Sigmoid colon (tissue), 7 donors: ENCODE data around the gene UBASH3A. TPM values are rescaled to one million over a fixed set of nuclear protein-coding genes. Genes with fewer than 3 reads are reported as not detected.

Experiments
- DNase-seq: peaks from one replicate; pipeline ENCODE4 v3.0.0-alpha.2; 2019
- H3K27ac ChIP-seq, 4 donors: fragments of 200-600 bp; sonication (generic); one replicate each; pipeline ENCODE4 v1.5.1; 2016 to 2019; ENCODE audit warnings: mild to moderate bottlenecking in 1 of 4
- H3K27me3 ChIP-seq, 3 donors: fragments of 200-600 bp; sonication (generic); one replicate each; pipeline ENCODE4 v1.5.1; 2019; ENCODE audit warnings: mild to moderate bottlenecking in 1 of 3
- H3K36me3 ChIP-seq, 4 donors: fragments of 200-600 bp; sonication (generic); one replicate each; pipeline ENCODE4 v1.5.1; 2016 to 2019
- H3K4me1 ChIP-seq, 4 donors: fragments of 200-600 bp; sonication (generic); one replicate each; pipeline ENCODE4 v1.5.1; 2017 to 2019
- H3K4me3 ChIP-seq, 4 donors: fragments of 200-600 bp; sonication (generic); one replicate each; pipeline ENCODE4 v1.5.1; 2017 to 2019; ENCODE audit warnings: mild to moderate bottlenecking in 2 of 4, moderate library complexity in 1 of 4
- H3K9me3 ChIP-seq, 4 donors: fragments of 200-600 bp in 3 of 4; sonication (generic) in 3 of 4; one replicate each; pipeline versions ENCODE4 v1.5.1 to v1.6.1; 2013 to 2019
- EP300 ChIP-seq, 4 donors: sonication (generic); formaldehyde crosslinking; IDR thresholded peaks; one replicate each; pipeline ENCODE4 v1.6.1; 2017; ENCODE audit warnings: antibody characterized with exemption in 4 of 4
- POLR2A ChIP-seq, 2 donors: fragments of 450-650 bp; IDR thresholded peaks; one replicate each; pipeline ENCODE4 v1.6.1; 2016; ENCODE audit warnings: antibody characterized with exemption in 2 of 2, mild to moderate bottlenecking in 2 of 2, moderate library complexity in 2 of 2
- POLR2AphosphoS5 ChIP-seq, 4 donors: sonication (generic); formaldehyde crosslinking; IDR thresholded peaks; one replicate each; pipeline ENCODE4 v1.6.1; 2017; ENCODE audit warnings: antibody characterized with exemption in 4 of 4
- WGBS, 2 donors: extraction: QIAGEN DNeasy Blood & Tissue Kit; methylation state at CpG; one replicate each; pipeline ENCODE4 v1.1.7; 2013; 5-methylcytosine and 5-hydroxymethylcytosine counted together
- intact Hi-C: fragments of 100-400 bp; cut with DNase I; formaldehyde crosslinking; loops from one replicate; pipeline ENCODE4 v1.15.1; 2023
- polyA plus RNA-seq, 3 donors: library from polyadenylated mRNA; stranded (reverse); fragments of 200-250 nt; gene quantifications; one replicate each; pipeline ENCODE4 v1.2.3, GENCODE V29; 2013
- total RNA-seq, 4 donors: library from RNA; depleted of rRNA; stranded (reverse); fragments of >200 nt; gene quantifications; one replicate each; pipeline ENCODE4 v1.1.0, GENCODE V29; 2016
- TF ChIP-seq, protein P1 (sequence below), 4 experiments: fragments of 450-650 bp in 3 of 4; fragments of 200-600 bp in 1 of 4; IDR thresholded peaks; one replicate each; pipeline ENCODE4 v1.5.1; 2016 to 2019; ENCODE audit warnings: antibody characterized with exemption in 4 of 4, mild to moderate bottlenecking in 3 of 4, moderate library complexity in 2 of 4
- donor health status: healthy with polysubstance abuse.
- donor health status: Bipolar disorder and iron deficiency.
- donor health status: healthy.

UBASH3A gene
- total and polyA plus RNA-seq, 7 donors = 3.9 TPM; not detected in 6

DNA sequence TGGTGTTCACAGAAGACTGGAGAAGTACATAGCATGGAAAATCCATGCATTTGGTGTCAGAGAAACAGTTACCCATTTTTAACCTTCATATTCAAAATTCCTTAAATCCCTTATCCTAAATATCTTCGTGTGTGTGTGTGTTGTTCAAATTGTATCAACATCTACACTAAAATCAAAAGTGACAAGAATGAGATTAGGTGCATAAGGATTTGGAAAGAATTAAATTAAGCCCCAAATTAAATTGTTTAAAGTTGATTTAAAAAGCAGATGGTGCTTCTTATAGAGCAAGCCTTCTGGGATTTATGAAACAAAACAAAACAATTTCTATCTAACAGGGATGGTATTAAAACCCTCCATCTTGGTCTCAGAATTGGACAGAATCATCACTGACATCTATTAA, 87.6 kb downstream of the UBASH3A start:
- no peak overlapping the region for H3K4me3 ChIP-seq
- intact Hi-C loops = no loop called here
- H3K9me3 ChIP-seq = no peaks in the 10 kb centered on the region
- TF ChIP-seq POLR2AphosphoS5 (IDR thresholded peaks at IDR 0.05) (no peak), POLR2A (IDR thresholded peaks at IDR 0.05) (no peak), EP300 (IDR thresholded peaks at IDR 0.05) (no peak)
- TF ChIP-seq, protein P1, sequence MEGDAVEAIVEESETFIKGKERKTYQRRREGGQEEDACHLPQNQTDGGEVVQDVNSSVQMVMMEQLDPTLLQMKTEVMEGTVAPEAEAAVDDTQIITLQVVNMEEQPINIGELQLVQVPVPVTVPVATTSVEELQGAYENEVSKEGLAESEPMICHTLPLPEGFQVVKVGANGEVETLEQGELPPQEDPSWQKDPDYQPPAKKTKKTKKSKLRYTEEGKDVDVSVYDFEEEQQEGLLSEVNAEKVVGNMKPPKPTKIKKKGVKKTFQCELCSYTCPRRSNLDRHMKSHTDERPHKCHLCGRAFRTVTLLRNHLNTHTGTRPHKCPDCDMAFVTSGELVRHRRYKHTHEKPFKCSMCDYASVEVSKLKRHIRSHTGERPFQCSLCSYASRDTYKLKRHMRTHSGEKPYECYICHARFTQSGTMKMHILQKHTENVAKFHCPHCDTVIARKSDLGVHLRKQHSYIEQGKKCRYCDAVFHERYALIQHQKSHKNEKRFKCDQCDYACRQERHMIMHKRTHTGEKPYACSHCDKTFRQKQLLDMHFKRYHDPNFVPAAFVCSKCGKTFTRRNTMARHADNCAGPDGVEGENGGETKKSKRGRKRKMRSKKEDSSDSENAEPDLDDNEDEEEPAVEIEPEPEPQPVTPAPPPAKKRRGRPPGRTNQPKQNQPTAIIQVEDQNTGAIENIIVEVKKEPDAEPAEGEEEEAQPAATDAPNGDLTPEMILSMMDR (IDR thresholded peaks at IDR 0.05) = no peak
- DNase-seq = no peak
- H3K27me3 ChIP-seq = peaks cover 0 to 5% (median 0%) of the 10 kb centered on the region in 3 donors
- no peaks in the 10 kb centered on the region for H3K36me3 ChIP-seq
- no peak overlapping the region for H3K27ac ChIP-seq
- 71 to 74% methylated on average over 1 of the region's 1 CpG for WGBS, 2 donors
- H3K4me1 ChIP-seq = peaks cover 0 to 6% (median 5%) of the 10 kb centered on the region in 4 donors

DNA sequence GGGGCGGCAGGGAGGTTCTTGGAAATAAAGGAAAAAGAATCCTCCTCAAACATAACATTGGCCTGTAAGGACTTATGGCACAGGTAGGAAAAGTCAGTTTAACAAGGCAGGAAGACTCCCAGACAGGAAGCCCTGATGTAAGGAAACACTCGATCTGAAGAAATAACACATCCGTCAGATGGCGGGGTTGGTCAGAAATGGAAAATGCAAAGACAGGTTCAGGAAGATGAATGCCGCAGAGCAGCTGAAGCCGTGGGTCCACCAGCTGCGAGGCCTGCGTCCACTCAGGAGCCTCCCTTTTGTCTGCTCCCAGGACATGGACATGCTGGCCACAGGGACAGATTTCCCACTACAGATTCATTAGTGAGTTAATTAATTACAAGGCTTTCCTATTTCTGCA, 88.5 kb downstream of the UBASH3A start:
- H3K9me3 ChIP-seq = no peaks in the 10 kb centered on the region
- no peak overlapping the region for H3K4me3 ChIP-seq
- TF ChIP-seq POLR2A (IDR thresholded peaks at IDR 0.05) (no peak), POLR2AphosphoS5 (IDR thresholded peaks at IDR 0.05) (no peak), EP300 (IDR thresholded peaks at IDR 0.05) (no peak)
- TF ChIP-seq, protein P1 (IDR thresholded peaks at IDR 0.05) = no peak
- H3K27me3 ChIP-seq = peaks cover 0 to 5% (median 0%) of the 10 kb centered on the region in 3 donors
- H3K36me3 ChIP-seq = no peaks in the 10 kb centered on the region
- peaks cover 0 to 11% (median 6%) of the 10 kb centered on the region in 4 donors for H3K4me1 ChIP-seq
- intact Hi-C loops = no loop called here
- 63 to 88% methylated on average over 8 of the region's 8 CpGs for WGBS, 2 donors
- no peak for DNase-seq
- no peak overlapping the region for H3K27ac ChIP-seq

DNA sequence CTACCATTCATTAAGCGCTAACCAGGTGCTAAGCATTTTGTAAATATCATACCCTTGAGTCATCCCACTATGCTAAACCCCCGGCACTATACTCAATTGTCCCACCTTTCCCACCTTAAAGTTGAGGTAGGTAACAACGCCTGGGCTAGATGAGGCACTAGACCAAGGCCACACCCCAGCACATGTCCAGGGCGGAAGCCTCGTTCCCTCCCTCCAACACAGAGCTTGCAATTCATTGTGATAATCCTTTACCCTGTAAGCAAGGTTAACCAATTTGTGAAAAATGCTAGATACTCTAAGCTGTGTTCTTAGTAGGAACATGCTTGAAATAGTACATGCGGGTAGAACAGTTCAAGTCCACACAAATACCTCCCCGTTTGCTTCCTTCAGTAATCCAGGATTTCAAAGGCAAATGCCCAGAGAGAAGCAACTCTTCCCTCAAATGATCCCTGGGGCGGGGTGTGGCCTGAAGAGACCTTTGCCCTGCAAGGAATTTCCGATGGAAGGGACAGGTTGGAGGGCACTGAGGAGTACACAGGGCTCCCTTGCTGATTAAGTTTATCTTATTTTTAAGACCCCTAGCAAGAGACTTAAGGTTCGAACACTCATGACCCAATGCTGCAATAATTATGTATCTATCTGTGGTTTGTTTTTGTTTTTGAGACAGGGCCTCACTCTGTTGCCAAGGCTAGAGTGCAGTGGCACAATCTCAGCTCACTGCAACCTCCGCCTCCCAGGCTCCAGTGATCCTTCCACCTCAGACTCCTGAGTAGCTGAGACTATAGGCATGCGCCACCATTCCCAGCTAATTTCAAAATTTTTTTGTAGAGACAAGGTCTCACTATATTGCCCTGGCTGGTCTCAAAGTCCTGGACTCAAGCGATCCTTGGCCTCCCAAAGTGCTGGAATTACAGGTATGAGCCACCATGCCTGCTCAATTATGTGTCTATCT, 89.7 kb downstream of the UBASH3A start:
- intact Hi-C loops = no loop called here
- Histone ChIP-seq H3K4me3 (no peak overlapping the region), H3K27me3 (peaks cover 0 to 5% (median 0%) of the 10 kb centered on the region in 3 donors), H3K4me1 (peaks cover 0 to 11% (median 6%) of the 10 kb centered on the region in 4 donors), H3K36me3 (no peaks in the 10 kb centered on the region), H3K27ac (no peak overlapping the region), H3K9me3 (no peaks in the 10 kb centered on the region)
- TF ChIP-seq, protein P1 (IDR thresholded peaks at IDR 0.05) = no peak
- TF ChIP-seq POLR2A (IDR thresholded peaks at IDR 0.05) = no peak
- no peak for TF ChIP-seq EP300 (IDR thresholded peaks at IDR 0.05)
- no peak for TF ChIP-seq POLR2AphosphoS5 (IDR thresholded peaks at IDR 0.05)
- DNase-seq = no peak
- 41 to 74% methylated on average over 13 of the region's 13 CpGs for WGBS, 2 donors

DNA sequence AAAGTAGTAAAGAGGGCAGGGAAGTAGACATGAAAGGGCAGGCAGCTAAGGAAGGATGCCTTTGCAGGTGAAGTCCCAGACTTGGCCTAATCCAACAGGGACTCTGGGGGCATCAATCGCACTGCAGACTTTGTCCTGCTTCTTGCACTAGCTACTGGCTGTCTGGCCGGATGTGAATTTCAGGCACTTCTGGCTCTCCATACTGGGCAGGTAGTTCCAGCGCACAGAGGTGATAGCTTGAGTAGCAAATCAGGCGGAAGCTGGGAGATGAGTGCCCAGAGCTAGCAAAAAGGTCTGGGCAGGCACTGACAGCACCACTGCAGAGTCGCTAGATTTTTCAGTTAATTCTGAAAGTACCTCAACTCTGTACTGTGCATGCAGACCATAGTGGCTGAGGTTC, 91.3 kb downstream of the UBASH3A start:
- 90 to 94% methylated on average over 5 of the region's 5 CpGs for WGBS, 2 donors
- Histone ChIP-seq H3K27me3 (no peaks in the 10 kb centered on the region), H3K27ac (no peak overlapping the region), H3K9me3 (no peaks in the 10 kb centered on the region), H3K4me3 (no peak overlapping the region), H3K4me1 (peaks cover 0 to 11% (median 6%) of the 10 kb centered on the region in 4 donors), H3K36me3 (no peaks in the 10 kb centered on the region)
- intact Hi-C loops = no loop called here
- DNase-seq = no peak
- TF ChIP-seq, protein P1 (IDR thresholded peaks at IDR 0.05) = no peak
- TF ChIP-seq EP300 (IDR thresholded peaks at IDR 0.05) = no peak
- TF ChIP-seq POLR2AphosphoS5 (IDR thresholded peaks at IDR 0.05) = no peak
- TF ChIP-seq POLR2A (IDR thresholded peaks at IDR 0.05) = no peak
